Measurements from ENCODE around the gene MRC2. TPM values are rescaled to one million over a fixed set of nuclear protein-coding genes. Genes with fewer than 3 reads are reported as not detected.

MRC2 gene
- polyA plus RNA-seq, 1 experiment: 61.6 TPM

DNA sequence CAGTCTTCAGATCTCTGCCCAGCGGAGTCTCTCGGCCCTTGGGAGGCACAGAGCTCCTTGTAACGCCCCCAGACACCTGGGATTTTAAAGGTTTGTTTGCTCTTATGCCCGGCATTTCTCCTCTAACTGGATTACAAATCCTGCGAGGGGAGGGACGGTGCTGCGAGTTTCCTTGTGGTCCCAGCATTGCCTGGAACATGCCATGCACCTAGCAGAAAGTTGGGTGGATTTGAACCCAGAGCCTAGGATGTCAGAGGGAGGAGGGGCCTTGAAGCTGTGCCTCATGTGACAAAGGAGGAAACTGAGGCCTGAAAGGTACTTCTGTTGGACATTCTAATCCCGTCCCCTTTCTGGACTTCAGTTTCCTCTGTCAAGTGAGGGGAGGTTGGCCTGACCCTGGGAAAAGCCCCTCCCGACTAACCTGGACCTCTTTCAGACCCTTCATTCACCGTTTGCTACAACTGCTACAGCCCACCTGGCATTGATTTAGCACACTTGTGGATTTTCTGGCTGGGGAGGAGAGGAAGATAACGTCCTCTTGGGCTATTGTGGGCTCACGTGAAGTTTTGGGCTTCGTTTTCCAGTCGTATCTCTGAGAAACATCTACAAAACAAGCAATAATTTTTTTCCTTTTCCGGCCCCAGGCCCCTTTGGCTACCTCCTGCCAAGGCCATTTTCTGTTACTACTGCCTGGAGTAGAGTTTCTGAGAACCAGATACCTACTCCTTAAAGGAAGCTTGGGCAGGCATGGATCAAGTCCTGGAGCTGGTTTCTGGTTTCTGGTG lies 30.9 kb downstream of the MRC2 start:
- ChIA-PET POLR2A (no interaction called here), CTCF (no interaction called here)
- Histone ChIP-seq H3K9me3 (ENCODE audit: control insufficient read depth, insufficient read depth, low read length) (no peaks in the 10 kb centered on the region; the same call in 1 of the 2 replicates), H3K27ac (ENCODE audit: low read depth, low read length) (peak overlapping the region; percentile 3), H3K27me3 (ENCODE audit: control insufficient read depth, insufficient read depth, low read length) (no peaks in the 10 kb centered on the region), H3K4me3 (ENCODE audit: low read depth, low read length) (no peak overlapping the region)
- no peak for DNase-seq (ENCODE audit: low read depth, low spot score)
- TF ChIP-seq, protein P1, sequence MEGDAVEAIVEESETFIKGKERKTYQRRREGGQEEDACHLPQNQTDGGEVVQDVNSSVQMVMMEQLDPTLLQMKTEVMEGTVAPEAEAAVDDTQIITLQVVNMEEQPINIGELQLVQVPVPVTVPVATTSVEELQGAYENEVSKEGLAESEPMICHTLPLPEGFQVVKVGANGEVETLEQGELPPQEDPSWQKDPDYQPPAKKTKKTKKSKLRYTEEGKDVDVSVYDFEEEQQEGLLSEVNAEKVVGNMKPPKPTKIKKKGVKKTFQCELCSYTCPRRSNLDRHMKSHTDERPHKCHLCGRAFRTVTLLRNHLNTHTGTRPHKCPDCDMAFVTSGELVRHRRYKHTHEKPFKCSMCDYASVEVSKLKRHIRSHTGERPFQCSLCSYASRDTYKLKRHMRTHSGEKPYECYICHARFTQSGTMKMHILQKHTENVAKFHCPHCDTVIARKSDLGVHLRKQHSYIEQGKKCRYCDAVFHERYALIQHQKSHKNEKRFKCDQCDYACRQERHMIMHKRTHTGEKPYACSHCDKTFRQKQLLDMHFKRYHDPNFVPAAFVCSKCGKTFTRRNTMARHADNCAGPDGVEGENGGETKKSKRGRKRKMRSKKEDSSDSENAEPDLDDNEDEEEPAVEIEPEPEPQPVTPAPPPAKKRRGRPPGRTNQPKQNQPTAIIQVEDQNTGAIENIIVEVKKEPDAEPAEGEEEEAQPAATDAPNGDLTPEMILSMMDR (IDR thresholded peaks at IDR 0.05; ENCODE audit: low read depth, low read length): no peak

DNA sequence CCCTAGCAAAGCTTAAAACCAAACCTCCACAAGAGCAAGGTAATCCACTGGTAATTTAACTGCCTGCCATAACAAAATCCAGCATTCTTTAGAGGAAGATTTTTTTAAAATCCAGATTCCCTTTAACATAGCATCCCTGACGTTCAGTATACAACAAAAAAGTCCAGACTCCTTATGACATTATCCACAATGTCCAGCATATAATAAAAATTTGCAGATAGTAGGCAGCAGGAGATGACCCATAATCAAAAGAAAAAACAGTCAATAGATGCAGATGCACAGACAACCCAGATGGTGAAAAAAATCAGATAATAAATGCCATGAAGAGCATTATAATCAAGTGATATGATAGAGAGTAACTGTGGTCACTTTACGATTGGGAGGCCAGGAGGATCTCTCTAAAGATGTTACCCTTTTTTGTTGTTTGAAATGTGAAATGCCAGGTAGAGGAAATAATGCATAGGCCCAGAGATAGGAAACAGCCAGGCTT lies 33.2 kb downstream of the MRC2 start:
- DNase-seq (ENCODE audit: low read depth, low spot score): no peak
- Histone ChIP-seq H3K27ac (ENCODE audit: low read depth, low read length) (no peak overlapping the region), H3K9me3 (ENCODE audit: control insufficient read depth, insufficient read depth, low read length) (no peaks in the 10 kb centered on the region; the same call in 1 of the 2 replicates), H3K4me3 (ENCODE audit: low read depth, low read length) (no peak overlapping the region), H3K27me3 (ENCODE audit: control insufficient read depth, insufficient read depth, low read length) (no peaks in the 10 kb centered on the region)
- TF ChIP-seq, protein P1 (IDR thresholded peaks at IDR 0.05; ENCODE audit: low read depth, low read length): no peak
- POLR2A ChIA-PET: no interaction called here
- CTCF ChIA-PET: interaction anchor here (0.6 kb wide), 1 partner anchor 175 kb away, joined by 3 read pairs; no protein-coding TSS in a partner anchor

DNA sequence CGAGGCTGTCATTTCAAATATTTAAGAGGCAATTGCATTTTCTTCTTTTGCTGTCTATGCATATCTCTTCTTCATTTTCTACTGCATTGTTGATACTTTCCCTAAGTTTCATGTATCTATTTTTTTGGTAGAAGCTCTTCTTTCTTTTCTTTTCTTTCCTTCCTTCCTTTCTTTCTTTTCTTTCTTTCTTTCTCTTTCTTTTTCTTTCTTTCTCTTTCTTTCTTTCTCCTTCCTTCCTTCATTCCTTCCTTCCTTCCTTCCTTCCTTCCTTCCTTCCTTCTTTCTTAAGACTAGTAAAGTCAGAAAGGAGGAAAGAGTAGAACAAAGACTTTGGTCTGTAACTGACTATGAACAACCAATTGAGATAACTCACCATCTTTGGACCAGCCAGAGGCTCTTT lies 33.9 kb downstream of the MRC2 start:
- no peak for DNase-seq (ENCODE audit: low read depth, low spot score)
- H3K4me3 ChIP-seq (ENCODE audit: low read depth, low read length): no peak overlapping the region
- H3K9me3 ChIP-seq (ENCODE audit: control insufficient read depth, insufficient read depth, low read length): no peaks in the 10 kb centered on the region; the same call in none of the 2 replicates
- POLR2A ChIA-PET: no interaction called here
- H3K27me3 ChIP-seq (ENCODE audit: control insufficient read depth, insufficient read depth, low read length): no peaks in the 10 kb centered on the region
- H3K27ac ChIP-seq (ENCODE audit: low read depth, low read length): no peak overlapping the region
- TF ChIP-seq, protein P1 (IDR thresholded peaks at IDR 0.05; ENCODE audit: low read depth, low read length): no peak
- CTCF ChIA-PET: no interaction called here

DNA sequence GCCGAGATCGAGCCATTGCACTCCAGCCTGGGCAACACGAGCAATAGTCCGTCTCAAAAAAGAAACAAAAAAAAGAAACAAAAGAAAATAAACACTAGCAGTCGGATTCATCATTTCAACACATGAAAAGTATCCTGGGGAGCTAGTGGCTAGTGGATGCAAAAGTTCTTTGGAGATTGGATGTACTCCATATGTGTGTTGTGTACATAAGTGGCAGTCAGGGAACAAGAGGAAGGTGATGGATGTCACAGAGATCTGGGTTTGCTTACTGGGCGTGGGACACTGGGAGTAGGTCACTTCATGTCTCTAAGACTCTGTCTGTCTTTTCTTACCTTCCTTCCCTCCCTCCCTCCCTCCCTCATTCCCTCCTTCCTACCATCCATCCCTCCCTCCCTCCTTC lies 35.4 kb downstream of the MRC2 start:
- DNase-seq (ENCODE audit: low read depth, low spot score): no peak
- CTCF ChIA-PET: interaction anchor here (0.7 kb wide), 1 partner anchor 108 kb away, joined by 3 read pairs; no protein-coding TSS in a partner anchor
- TF ChIP-seq, protein P1 (IDR thresholded peaks at IDR 0.05; ENCODE audit: low read depth, low read length): no peak
- H3K27ac ChIP-seq (ENCODE audit: low read depth, low read length): no peak overlapping the region
- H3K4me3 ChIP-seq (ENCODE audit: low read depth, low read length): no peak overlapping the region
- no peaks in the 10 kb centered on the region for H3K27me3 ChIP-seq (ENCODE audit: control insufficient read depth, insufficient read depth, low read length)
- no peaks in the 10 kb centered on the region; the same call in none of the 2 replicates for H3K9me3 ChIP-seq (ENCODE audit: control insufficient read depth, insufficient read depth, low read length)
- POLR2A ChIA-PET: no interaction called here

DNA sequence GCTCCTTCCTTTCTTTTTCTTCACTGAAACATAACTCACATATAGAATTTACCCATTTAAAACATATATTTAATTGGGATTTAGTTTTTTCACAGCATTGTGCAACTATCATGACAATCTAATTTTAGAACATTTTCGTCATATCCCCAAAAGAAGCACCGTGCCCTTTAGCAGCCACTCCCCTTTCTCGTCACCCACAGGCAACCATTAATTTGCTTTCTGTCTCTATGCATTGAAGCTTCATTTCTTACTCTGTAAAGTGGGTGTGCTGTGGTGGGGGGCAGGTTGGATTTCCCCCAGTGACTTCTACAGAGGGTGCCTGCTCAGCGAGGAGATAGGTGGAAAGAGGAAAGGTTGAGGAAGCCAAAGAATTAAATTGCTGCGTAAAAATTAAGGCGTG lies 35.8 kb downstream of the MRC2 start:
- Histone ChIP-seq H3K27me3 (ENCODE audit: control insufficient read depth, insufficient read depth, low read length) (no peaks in the 10 kb centered on the region), H3K9me3 (ENCODE audit: control insufficient read depth, insufficient read depth, low read length) (no peaks in the 10 kb centered on the region; the same call in none of the 2 replicates), H3K4me3 (ENCODE audit: low read depth, low read length) (no peak overlapping the region), H3K27ac (ENCODE audit: low read depth, low read length) (no peak overlapping the region)
- TF ChIP-seq, protein P1 (IDR thresholded peaks at IDR 0.05; ENCODE audit: low read depth, low read length): no peak
- DNase-seq (ENCODE audit: low read depth, low spot score): no peak
- ChIA-PET POLR2A (no interaction called here), CTCF (interaction anchor here (0.7 kb wide), 1 partner anchor 109 kb away, joined by 3 read pairs; no protein-coding TSS in a partner anchor)

Data from AG04450 (cell line).